ENCODE data around the gene PPP1CA. TPM values are rescaled to one million over a fixed set of nuclear protein-coding genes. Genes with fewer than 3 reads are reported as not detected.
"Not testable (repeated sequence)": the region's sequence is repeated elsewhere in the genome, so short reads cannot be mapped to it uniquely, and the experiment has no call there.

The PPP1CA gene
- total RNA-seq, 2 experiments from 2014 or later = 261 to 267 TPM

DNA sequence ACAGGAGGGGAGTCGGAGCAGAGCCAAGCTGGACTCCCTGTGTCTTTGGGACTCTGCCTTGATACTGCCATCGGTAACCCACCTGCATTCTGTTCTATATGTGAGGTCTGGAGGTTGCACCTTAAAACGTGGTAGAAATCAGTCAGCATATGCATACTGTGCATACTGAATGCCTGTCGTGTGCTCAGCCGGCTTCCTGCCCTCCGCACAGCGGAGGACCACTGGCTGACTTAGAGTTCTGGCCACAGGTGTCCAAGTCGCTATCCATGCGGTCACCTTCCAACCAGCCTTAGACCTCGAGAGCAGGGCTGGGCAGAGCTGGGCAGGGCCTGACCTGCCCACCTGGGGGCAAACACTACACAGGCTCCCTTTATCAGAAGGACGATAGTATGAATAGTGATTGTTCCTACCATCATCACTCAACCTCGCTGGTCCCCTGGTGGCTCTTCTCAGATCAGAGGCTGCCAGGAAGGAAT lies 6.1 kb upstream of the PPP1CA start:
- Mint-ChIP-seq H3K27me3 (no peaks in the 10 kb centered on the region), H3K4me3 (peak overlapping the region; percentile 87), H3K27ac (peak overlapping the region; percentile 93), H3K36me3 (peaks cover 46% of the 10 kb centered on the region), H3K4me1 (ENCODE audit: low read depth) (peaks cover 80% of the 10 kb centered on the region), H3K9me3 (no peaks in the 10 kb centered on the region)
- CTCF ChIA-PET = interaction anchor here (1.1 to 1.6 kb wide), 4 partner anchors 11 to 56 kb away, joined by 3 to 7 read pairs (median 4); no protein-coding TSS in a partner anchor
- POLR2A ChIA-PET = interaction anchor here (1.1 to 3.5 kb wide), 8 partner anchors 10 to 77 kb away, joined by 3 to 22 read pairs (median 6); partner anchors contain the start of genes POLD4, PTPRCAP, RPS6KB2 and TMEM134
- intact Hi-C loops (cut with micrococcal nuclease) = no loop called here
- DNase-seq = no peak

DNA sequence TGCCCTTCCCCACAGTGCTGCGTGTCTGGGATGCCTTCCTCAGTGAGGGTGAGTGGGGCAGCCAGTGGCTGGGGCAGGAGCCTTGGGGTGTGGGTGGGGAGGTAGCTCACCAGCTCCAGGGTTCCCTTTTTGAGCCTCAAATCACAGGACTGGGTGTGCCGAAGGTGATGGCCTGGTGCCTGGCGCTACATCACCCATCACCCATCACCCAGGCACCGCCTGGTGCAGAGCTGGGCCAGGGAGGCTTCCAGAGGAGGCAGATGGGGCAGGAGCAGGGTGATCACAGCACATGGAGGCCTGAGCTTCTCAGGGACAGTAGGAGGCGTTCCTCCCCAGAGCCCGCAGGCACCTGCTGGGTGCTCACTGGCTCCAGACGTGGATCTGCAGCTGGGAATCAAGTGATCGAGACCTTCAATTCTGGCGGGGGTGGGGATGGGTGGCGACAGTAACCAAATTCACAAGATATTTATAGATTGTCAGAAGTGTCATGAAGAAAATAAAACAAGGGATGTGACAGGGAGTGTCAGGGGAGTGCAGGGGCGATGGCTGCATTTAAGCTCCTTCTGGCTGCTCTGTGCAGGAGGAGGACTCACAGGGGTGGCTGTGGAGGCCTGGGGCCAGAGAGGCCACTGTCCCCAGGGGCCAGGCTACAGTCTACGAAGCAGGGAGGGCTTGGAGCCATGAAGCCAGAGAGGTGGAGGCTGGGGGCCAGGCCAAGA lies 5.5 kb upstream of the PPP1CA start:
- POLR2A ChIA-PET = interaction anchor here (1.1 to 3.5 kb wide), 8 partner anchors 11 to 78 kb away, joined by 3 to 22 read pairs (median 6); partner anchors contain the start of genes POLD4, PTPRCAP, RPS6KB2 and TMEM134
- peaks cover 46% of the 10 kb centered on the region for H3K36me3 Mint-ChIP-seq
- DNase-seq = peak; percentile 50
- intact Hi-C loops (cut with micrococcal nuclease) = no loop called here
- H3K4me1 Mint-ChIP-seq (ENCODE audit: low read depth) = peaks cover 78% of the 10 kb centered on the region
- CTCF ChIA-PET = interaction anchor here (0.8 to 1.6 kb wide), 6 partner anchors 11 to 58 kb away, joined by 3 to 7 read pairs (median 3); no protein-coding TSS in a partner anchor
- peak overlapping the region; percentile 93 for H3K27ac Mint-ChIP-seq
- H3K27me3 Mint-ChIP-seq = no peaks in the 10 kb centered on the region
- no peaks in the 10 kb centered on the region for H3K9me3 Mint-ChIP-seq
- peak overlapping the region; percentile 87 for H3K4me3 Mint-ChIP-seq

DNA sequence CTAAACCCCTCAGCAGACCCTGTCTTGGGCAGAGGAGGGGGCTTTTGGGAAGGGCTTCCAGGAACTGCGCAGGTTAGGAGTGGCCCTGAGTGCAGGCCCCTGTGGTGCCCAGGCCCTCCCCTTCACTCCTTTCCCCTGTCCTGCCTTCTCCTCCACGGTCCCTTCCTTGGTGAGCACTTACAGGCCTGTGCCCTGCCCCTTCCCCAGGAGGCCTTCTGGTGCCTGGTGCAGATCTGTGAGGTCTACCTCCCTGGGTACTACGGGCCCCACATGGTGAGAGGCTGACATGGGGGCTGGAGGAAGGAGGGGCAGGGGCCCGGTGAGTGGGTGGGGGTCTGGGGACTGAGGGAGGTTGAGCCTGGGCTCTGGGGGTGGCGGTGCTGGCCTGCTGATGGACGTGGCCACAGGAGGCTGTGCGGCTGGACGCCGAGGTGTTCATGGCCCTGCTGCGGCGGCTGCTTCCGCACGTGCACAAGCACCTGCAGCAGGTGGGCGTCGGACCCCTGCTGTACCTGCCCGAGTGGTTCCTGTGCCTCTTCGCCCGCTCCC lies 4.8 kb upstream of the PPP1CA start:
- no peaks in the 10 kb centered on the region for H3K27me3 Mint-ChIP-seq
- H3K27ac Mint-ChIP-seq = peak overlapping the region; percentile 93
- DNase-seq = no peak
- peaks cover 46% of the 10 kb centered on the region for H3K36me3 Mint-ChIP-seq
- intact Hi-C loops (cut with micrococcal nuclease) = no loop called here
- H3K4me1 Mint-ChIP-seq (ENCODE audit: low read depth) = peaks cover 74% of the 10 kb centered on the region
- CTCF ChIA-PET = interaction anchor here (0.8 to 1.6 kb wide), 6 partner anchors 12 to 59 kb away, joined by 3 to 7 read pairs (median 3); no protein-coding TSS in a partner anchor
- no peaks in the 10 kb centered on the region for H3K9me3 Mint-ChIP-seq
- peak overlapping the region; percentile 87 for H3K4me3 Mint-ChIP-seq
- POLR2A ChIA-PET = interaction anchor here (1.1 to 3.5 kb wide), 6 partner anchors 12 to 78 kb away, joined by 3 to 22 read pairs (median 7); partner anchors contain the start of genes PTPRCAP and RPS6KB2

DNA sequence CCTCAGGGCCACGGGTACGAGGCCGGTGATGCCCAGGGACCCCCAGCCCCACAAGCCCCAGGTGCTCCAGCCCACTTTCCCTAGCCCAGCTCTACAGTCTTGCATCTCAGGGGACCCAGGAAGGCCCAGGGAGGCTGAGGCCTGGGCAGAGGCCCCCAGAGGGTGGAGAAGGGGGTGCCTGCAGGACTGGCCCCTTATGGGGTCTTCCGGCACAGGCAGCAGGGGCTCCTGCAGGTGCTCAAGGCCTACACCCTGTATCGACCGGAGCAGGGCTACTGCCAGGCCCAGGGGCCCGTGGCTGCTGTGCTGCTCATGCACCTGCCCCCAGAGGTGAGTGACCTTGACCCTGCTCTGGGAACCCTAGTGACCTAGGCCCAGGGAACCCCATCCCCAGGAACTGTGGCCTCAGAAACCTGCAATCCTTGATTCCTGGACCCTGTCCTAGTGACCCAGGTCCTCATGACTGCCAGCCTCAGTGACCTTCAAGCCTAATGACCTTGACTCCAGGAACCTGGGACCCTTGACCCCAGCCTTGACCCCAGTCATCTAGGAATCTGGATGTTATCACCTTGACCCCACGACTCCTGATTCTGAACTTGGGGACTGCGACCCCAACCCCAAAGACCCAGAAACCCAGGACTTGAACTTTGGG lies 4.2 kb upstream of the PPP1CA start:
- peak overlapping the region; percentile 93 for H3K27ac Mint-ChIP-seq
- peaks cover 67% of the 10 kb centered on the region for H3K4me1 Mint-ChIP-seq (ENCODE audit: low read depth)
- H3K4me3 Mint-ChIP-seq = peak overlapping the region; percentile 87
- peaks cover 46% of the 10 kb centered on the region for H3K36me3 Mint-ChIP-seq
- H3K27me3 Mint-ChIP-seq = no peaks in the 10 kb centered on the region
- intact Hi-C loops (cut with micrococcal nuclease) = loop anchor here (2.0 kb wide), 1 partner anchor 31 kb away; the partner anchor contains the start of gene PTPRCAP
- H3K9me3 Mint-ChIP-seq = no peaks in the 10 kb centered on the region
- DNase-seq = no peak
- ChIA-PET CTCF (interaction anchor here (0.8 to 5.7 kb wide), 7 partner anchors 11 to 138 kb away, joined by 3 to 46 read pairs (median 3); partner anchors contain the start of gene PTPRCAP), POLR2A (interaction anchor here (0.6 to 6.6 kb wide), 8 partner anchors 10 to 80 kb away, joined by 3 to 68 read pairs (median 8); partner anchors contain the start of genes CARNS1, PTPRCAP, RAD9A and RPS6KB2)

DNA sequence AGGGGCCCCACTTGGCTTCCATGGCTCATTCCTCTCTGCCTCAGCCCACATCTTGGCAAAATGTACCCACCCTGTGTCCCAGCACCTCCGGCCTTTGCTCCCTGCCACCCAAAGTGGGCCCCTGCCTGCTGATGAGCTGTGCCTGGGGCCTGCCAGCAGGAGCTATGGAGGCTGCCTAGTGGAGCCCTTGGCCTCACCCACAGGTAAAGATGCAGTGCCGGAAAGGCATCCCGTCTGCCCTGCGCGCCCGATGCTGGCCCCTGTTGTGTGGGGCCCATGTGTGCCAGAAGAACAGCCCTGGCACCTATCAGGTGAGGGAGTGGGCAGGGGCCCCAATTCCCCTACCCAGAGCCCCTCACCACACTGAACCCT lies 3.5 kb upstream of the PPP1CA start:
- H3K36me3 Mint-ChIP-seq = peaks cover 47% of the 10 kb centered on the region
- peak overlapping the region; percentile 93 for H3K27ac Mint-ChIP-seq
- peak; percentile 47 for DNase-seq
- intact Hi-C loops (cut with micrococcal nuclease) = loop anchor here (2.0 kb wide), 1 partner anchor 32 kb away; the partner anchor contains the start of gene PTPRCAP
- H3K4me1 Mint-ChIP-seq (ENCODE audit: low read depth) = peaks cover 66% of the 10 kb centered on the region
- no peaks in the 10 kb centered on the region for H3K27me3 Mint-ChIP-seq
- peak overlapping the region; percentile 87 for H3K4me3 Mint-ChIP-seq
- ChIA-PET POLR2A (interaction anchor here (0.6 to 6.6 kb wide), 14 partner anchors 7 to 137 kb away, joined by 3 to 68 read pairs (median 6); partner anchors contain the start of genes AIP, CARNS1, PTPRCAP and RAD9A), CTCF (interaction anchor here (0.8 to 5.7 kb wide), 7 partner anchors 10 to 137 kb away, joined by 3 to 46 read pairs (median 3); partner anchors contain the start of gene PTPRCAP)
- H3K9me3 Mint-ChIP-seq = no peaks in the 10 kb centered on the region

DNA sequence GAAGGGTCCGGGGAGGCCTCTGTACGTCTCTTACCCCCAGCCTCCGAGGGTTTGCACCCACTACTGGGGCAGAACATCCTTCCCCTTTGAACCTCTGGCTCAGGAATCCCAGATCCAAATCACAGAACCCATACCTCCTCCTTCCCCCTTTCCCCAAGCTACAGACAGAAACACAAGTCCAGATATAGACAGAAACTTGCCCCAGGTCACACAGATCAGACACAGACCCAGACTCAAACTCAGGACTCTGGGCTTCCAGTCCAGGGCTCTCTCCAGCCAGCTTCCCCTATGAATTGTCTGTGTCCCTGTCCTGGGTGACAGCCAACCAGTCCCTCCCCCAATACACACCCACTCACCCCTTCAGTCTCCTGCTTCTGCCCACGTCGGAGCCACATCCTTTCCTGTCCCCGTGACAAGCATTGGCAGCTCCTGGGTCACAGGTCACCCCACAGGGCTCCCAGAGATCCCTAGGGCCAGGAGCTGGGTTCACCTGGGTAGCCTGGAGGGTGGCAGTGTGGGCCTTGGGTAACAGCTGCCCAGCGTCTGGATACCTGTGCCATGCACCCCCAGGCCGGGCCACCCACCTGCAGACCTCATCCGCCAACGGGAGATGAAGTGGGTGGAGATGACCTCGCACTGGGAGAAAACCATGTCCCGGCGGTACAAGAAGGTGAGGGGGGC lies 3.0 kb upstream of the PPP1CA start:
- ChIA-PET POLR2A (interaction anchor here (0.5 to 6.6 kb wide), 17 partner anchors 8 to 850 kb away, joined by 3 to 68 read pairs (median 5); partner anchors contain the start of genes AIP, CARNS1, PITPNM1 and PTPRCAP), CTCF (interaction anchor here (0.8 to 5.7 kb wide), 11 partner anchors 10 to 179 kb away, joined by 3 to 46 read pairs (median 4); partner anchors contain the start of genes GSTP1, PITPNM1 and PTPRCAP)
- peak overlapping the region; percentile 87 for H3K4me3 Mint-ChIP-seq
- intact Hi-C loops (cut with micrococcal nuclease) = loop anchor here (2.0 to 5.0 kb wide), 2 partner anchors 32 to 127 kb away; partner anchors contain the start of gene PTPRCAP
- H3K9me3 Mint-ChIP-seq = no peaks in the 10 kb centered on the region
- peak; percentile 79 for DNase-seq
- H3K36me3 Mint-ChIP-seq = peaks cover 45% of the 10 kb centered on the region
- H3K27me3 Mint-ChIP-seq = no peaks in the 10 kb centered on the region
- H3K4me1 Mint-ChIP-seq (ENCODE audit: low read depth) = peaks cover 65% of the 10 kb centered on the region
- peak overlapping the region; percentile 93 for H3K27ac Mint-ChIP-seq

DNA sequence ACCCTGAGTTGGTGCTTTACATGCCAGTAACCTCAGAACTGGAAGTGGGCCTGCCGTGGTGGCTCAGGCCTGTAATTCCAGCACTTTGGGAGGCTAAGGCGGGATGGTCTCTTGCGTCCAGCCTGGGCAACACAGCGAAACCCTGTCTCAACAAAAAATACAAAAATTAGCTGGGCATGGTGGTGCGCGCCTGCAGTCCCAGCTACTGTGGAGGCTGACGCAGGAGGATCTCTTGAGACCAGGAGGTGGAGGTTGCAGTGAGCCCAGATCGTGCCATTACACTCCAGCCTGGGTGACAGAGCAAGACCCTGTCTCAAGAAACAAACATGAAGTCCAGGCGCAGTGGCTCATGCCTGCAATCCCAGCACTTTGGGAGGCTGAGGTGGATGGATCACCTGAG lies 1.4 kb upstream of the PPP1CA start:
- H3K36me3 Mint-ChIP-seq = peaks cover 51% of the 10 kb centered on the region
- CTCF ChIA-PET = interaction anchor here (0.8 to 5.7 kb wide), 6 partner anchors 12 to 102 kb away, joined by 3 to 46 read pairs (median 14); partner anchors contain the start of genes PITPNM1, POLD4, PTPRCAP and RAD9A
- H3K27ac Mint-ChIP-seq = peak overlapping the region; percentile 93
- H3K27me3 Mint-ChIP-seq, DNase-seq, H3K9me3 Mint-ChIP-seq: not testable (repeated sequence)
- H3K4me1 Mint-ChIP-seq (ENCODE audit: low read depth) = peaks cover 64% of the 10 kb centered on the region
- intact Hi-C loops (cut with micrococcal nuclease) = loop anchor here (2.0 to 5.0 kb wide), 3 partner anchors 18 to 126 kb away; partner anchors contain the start of gene RPS6KB2
- POLR2A ChIA-PET = interaction anchor here (1.0 to 6.6 kb wide), 8 partner anchors 9 to 84 kb away, joined by 3 to 68 read pairs (median 14); partner anchors contain the start of genes PTPRCAP, RAD9A, RPS6KB2 and TMEM134
- peak overlapping the region; percentile 87 for H3K4me3 Mint-ChIP-seq

DNA sequence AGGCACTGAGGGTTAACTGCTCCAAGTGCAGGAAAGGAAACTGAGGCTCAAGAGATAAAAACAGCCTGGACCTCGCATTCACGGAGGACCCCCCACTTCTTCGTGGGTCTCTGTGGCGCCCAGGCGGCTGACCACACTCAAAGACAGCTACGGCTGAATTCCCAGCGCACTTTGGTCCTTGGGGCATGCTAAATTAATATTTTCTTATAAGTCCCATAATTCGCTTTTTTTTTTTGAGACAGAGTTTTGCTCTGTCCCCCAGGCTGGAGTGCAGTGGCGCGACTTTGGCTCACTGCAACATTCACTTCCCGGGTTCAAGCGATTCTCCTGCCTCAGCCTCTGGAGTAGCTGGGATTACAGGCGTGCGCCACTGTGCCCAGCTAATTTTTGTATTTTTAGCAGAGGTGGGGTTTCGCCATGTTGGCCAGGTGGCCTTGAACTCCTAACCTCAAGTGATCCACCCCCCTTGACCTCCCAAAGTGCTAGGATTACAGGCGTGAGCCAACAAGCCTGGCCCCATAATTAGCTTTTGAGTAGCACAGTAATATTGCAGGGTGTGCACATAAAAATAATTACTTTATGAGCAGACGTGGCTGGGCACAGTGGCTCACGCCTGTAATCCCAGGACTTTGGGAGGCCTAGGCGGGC lies 658 bp upstream of the PPP1CA start:
- DNase-seq, H3K9me3 Mint-ChIP-seq, H3K27me3 Mint-ChIP-seq: not testable (repeated sequence)
- POLR2A ChIA-PET = interaction anchor here (0.6 to 6.6 kb wide), 15 partner anchors 10 to 212 kb away, joined by 3 to 68 read pairs (median 7); partner anchors contain the start of genes AIP, PTPRCAP, RAD9A and RPS6KB2
- Mint-ChIP-seq H3K36me3 (peaks cover 52% of the 10 kb centered on the region), H3K4me1 (ENCODE audit: low read depth) (peaks cover 64% of the 10 kb centered on the region), H3K27ac (peak overlapping the region; percentile 93), H3K4me3 (peak overlapping the region; percentile 87)
- intact Hi-C loops (cut with micrococcal nuclease) = loop anchor here (1.0 to 5.0 kb wide), 6 partner anchors 18 to 125 kb away; partner anchors contain the start of genes RPS6KB2 and TMEM134
- CTCF ChIA-PET = interaction anchor here (0.7 to 5.7 kb wide), 19 partner anchors 11 to 1304 kb away, joined by 3 to 46 read pairs (median 7); partner anchors contain the start of genes GRK2, PITPNM1, POLD4 and PTPRCAP

DNA sequence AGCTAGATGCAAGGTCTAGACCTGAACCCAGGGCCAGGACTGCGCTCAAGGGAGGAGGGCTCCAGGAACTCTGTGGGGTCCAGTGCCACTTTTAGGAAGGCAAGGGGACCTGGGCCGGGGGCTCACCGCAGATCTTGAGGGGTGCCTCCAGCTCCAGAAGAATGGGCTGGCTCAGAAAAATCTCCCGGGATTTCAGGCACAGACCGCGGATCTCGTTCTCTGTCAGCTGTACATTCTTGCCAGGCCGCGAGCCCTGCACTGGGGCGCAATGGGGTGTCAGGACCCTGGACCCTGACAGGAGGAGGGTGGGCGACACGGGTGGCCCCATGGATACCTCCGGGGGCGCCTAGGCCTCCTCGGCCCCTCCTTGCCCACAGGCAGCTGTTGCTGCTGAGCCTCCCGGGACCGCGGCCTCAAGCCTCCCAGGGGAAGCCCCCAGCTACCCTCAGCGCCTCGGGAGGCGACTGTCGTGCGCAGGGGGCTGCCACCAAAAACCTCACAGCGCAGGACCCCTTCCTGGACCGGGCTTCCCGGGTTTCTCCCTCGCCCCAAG lies 640 bp downstream of the PPP1CA start:
- Mint-ChIP-seq H3K4me3 (peak overlapping the region; percentile 86), H3K27me3 (no peaks in the 10 kb centered on the region), H3K36me3 (peaks cover 46% of the 10 kb centered on the region), H3K4me1 (ENCODE audit: low read depth) (peaks cover 63% of the 10 kb centered on the region), H3K9me3 (no peaks in the 10 kb centered on the region), H3K27ac (peak overlapping the region; percentile 83)
- DNase-seq = no peak
- intact Hi-C loops (cut with micrococcal nuclease) = loop anchor here (5.0 kb wide), 1 partner anchor 124 kb away; no protein-coding TSS in a partner anchor
- CTCF ChIA-PET = interaction anchor here (0.8 to 5.7 kb wide), 18 partner anchors 10 to 138 kb away, joined by 3 to 46 read pairs (median 8); partner anchors contain the start of genes CDK2AP2, PITPNM1, POLD4 and PTPRCAP
- POLR2A ChIA-PET = interaction anchor here (0.7 to 6.6 kb wide), 15 partner anchors 9 to 161 kb away, joined by 3 to 68 read pairs (median 7); partner anchors contain the start of genes AIP, PTPRCAP, RAD9A and RPS6KB2

Data from activated CD4-positive, alpha-beta memory T cell treated with anti-CD3 and anti-CD28 coated beads for 36 hours (primary cell).